ENCODE data around the gene TNFSF9.
"Not testable (repeated sequence)": the region's sequence is repeated elsewhere in the genome, so short reads cannot be mapped to it uniquely, and the experiment has no call there.

Gene TNFSF9

DNA sequence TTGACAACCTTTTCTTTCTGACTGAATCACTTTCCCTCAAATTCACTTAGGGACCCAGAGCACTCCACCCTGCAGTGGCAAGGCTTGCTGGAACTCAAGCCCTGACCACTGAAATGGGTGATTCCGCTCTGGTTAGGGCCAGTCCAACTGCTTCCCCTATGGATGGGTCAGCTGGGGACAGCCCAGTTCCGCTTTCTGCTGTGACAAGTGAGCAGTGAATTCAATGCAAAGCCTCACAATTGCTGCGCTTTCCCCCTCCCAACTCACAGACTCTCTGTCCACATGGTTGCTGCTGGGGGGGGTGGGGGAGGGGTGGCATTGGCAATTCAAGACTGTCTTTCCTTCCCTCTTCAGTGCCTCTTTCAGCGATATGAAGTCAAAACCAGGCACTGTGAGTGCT, 41.4 kb downstream of the TNFSF9 start:
- no peak for DNase-seq (ENCODE audit: low spot score)

DNA sequence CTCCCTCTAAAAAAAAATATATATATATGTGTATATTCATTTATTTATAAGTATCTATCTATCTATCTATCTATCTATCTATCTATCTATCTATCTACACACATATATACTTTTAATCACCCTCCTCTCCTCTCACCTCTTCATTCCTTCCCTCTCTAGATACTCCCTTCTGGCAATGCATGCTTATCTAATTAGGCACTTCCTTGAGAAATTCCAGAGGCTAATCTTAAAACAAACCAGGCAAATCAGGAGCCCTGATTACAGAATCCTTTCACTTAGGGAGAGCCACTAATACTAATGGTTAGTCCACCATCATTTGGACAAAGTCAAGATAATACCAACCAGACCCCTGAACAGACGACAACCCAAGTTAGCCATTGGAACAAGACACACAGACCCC, 42.5 kb downstream of the TNFSF9 start:
- DNase-seq (ENCODE audit: low spot score), result no peak

DNA sequence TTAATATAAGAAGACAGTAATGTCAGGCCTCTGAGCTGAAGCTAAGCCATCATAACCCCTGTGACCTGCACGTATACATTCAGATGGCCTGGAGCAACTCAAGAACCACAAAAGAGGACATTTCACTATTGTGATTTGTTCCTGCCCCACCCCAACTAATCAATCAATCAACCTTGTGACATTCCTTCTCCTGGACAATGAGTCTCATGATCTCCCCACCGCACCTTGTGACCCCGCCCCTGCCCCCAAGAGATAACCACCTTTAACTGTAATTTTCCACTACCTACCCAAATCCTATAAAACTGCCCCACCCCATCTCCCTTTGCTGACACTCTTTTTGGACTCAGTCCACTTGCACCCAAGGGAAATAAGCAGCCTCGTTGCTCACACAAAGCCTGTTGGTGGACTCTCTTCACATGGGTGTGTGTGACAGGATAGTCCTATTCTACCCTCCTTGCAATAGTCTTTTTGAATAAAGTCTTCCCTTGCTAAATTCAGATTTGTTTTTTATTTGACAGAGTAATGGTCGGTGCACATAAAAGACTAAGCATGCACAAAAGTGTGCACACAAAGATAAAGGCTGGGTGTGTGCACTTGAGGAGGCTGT, 46.1 kb downstream of the TNFSF9 start:
- no peak for DNase-seq (ENCODE audit: low spot score)

DNA sequence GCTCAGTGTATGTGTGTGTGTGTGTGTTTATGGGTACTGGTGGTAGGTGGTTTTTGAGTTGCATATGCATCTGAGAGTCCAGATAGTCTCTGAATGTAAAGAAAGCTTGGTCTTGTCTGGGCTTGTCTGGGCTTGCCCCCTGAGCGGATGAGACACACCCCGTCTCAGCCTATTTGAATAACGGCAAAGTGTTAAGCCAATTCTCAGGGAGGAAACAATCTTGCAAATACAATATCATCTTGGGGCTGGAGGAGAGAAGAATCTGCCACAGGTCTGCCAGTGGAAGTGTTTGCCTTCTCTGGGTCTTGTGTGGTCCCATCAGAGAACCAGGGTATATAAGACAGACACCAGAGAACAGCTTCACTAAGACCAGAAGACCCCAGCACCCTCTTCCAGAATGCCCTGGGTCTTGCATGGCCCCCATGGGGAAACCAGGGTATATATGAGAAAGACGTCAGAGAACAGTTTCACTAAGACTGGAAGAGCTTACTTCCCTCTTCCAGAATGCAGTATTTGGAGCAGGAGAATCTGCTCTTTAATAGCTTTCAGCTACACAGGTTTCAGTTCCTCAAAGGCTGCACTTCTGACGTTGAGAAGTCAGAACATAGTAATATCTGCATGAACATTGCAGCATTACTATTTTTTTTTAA, 46.8 kb downstream of the TNFSF9 start:
- no peak for DNase-seq (ENCODE audit: low spot score)

DNA sequence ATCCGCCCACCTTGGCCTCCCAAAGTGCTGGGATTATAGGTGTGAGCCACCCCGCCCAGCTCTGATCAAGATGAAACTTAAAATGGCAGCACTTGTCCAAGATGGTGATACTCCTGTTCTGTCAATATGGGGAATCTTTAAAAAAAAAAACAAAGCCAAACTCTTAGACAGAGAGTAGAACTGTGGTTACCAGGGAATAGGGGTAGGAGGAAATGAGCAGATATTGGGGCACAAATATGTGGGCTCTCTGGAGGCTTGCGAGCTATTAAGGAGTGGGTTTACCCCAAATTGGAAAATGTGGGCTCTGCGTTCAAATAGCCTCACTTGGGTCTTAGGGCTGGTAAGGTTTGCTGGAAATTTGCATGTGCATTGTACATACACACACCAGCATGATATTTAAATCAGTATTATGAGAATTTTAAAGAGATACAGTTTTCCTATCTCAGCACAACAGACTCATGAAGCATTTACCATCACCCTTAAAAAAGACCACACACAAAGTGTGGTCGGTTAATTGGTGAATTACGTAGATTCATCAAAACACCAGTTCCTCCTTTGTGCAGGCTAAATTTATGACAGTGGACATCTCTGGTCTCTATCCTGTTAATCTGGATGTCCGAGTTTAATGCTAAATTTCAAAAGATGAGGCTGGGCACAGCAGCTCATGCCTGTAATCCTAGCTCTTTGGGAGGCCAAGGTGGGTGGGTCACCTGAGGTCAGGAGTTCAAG, 48.8 kb downstream of the TNFSF9 start:
- DNase-seq (ENCODE audit: low spot score), result no peak

DNA sequence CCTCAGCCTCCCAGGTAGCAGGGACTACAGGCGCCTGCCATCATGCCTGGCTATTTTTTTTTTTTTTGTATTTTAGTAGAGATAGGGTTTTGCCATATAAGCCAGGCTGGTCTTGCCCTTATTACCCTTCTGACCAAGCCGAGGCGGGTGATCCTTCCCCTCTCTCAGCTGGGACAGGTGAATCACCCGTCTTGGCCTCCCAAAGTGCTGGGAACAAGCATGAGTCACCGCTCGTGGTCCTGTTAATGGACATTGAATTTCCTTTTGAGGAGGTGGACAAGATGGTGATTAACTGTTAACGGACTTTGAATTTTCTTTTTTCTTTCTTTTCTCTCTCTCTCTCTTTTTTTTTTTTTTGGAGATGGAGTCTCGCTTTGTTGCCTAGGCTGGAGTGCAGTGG, 49.5 kb downstream of the TNFSF9 start:
- DNase-seq (ENCODE audit: low spot score), result no peak

DNA sequence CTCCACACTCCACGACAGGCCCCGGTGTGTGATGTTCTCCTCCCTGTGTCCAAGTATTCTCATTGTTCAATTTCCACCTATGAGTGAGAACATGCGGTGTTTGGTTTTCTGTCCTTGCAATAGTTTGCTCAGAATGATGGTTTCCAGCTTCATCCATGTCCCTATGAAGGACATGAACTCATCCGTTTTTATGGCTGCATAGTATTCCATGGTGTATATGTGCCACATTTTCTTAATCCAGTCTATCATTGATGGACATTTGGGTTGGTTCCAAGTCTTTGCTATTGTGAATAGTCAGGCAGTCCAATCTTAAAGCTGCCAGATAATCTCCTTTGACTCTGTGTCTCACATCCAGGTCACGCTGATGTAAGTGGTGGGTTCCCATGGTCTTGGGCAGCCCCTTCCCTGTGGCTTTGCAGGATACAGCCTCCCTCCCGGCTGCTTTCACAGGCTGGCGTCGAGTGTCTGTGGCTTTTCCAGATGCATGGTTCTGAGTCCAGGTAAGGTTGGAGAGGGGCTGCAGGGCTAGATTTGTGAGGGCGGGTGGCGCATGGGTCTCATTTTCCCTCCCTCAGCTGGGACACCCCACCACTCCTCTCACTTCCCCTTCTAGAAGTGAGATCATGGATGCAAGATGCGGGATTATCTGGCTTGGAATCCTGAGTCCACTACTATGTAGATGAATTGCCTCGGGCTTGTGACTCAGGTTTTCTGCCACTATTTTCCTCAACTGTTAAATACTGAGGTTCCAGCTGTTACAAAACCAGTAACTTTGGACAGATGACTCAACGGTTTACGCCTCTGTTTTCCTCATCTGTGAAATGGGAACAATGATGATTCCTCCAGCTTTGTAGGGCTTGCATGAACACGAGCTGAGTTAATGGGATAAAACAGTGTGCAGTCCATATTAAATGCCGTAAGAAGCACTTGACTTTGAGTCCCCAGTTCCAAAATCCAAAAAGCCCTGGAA, 52.0 kb downstream of the TNFSF9 start:
- not testable (repeated sequence) for DNase-seq (ENCODE audit: low spot score)

Measured in activated CD4-positive, alpha-beta T cell treated with anti-CD3 and anti-CD28 coated beads, Interleukin-2, Interleukin-4, amounts not matched to agents 100 ng/mL and 50 ng/mL, durations not matched to agents 16 hours and 8 hours (primary cell).